ENCODE results near the gene RAB5A.
"Not testable (repeated sequence)": the region's sequence is repeated elsewhere in the genome, so short reads cannot be mapped to it uniquely, and the experiment has no call there.

RAB5A gene

DNA sequence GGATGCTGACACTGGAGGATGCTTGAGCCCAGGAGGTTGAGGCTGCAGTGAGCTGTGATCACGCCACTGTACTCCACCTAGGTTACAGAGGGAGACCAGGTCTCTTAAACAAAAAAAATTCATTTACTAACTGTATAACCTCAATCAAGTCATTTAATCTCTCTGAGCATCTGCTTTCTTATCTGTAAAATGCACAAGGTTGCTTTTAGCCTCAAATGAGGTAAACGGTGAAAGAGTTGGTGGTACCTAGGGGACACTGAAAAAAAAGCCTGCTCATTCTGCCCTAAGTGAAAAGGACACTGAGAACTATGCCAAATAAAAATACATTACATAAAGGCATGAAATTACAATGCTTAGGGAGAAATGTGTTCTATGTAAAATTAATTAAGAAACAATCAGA is 61.7 kb downstream of the RAB5A start:
- no peak for TF ChIP-seq CTCF (IDR thresholded peaks at IDR 0.05; ENCODE audit: insufficient read depth, low read length, missing control alignments)
- H3K4me3 ChIP-seq (ENCODE audit: low read depth, low read length) = no peak overlapping the region
- ChIA-PET POLR2A (no interaction called here), CTCF (no interaction called here)
- no peak for DNase-seq (ENCODE audit: low read depth, low spot score)

DNA sequence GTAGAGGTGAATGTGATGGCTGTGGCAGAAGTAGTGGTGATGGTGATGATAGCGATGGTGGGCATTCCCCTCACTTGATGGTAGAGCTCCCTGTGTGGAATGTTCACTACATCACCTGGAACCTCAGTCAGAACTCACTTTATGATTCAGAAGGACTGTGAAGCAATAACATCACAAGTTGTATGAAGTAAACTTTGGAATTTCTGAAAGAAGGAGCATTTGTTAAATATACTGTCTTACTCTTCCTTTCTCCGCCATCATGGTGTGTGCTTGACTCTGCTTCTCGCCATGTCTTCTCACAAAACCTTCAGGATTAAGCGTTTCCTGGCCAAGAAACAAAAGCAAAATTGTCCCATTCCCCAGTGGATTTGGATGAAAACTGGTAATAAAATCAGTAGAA is 65.3 kb downstream of the RAB5A start, which contains the start of gene PP2D1:
TSS of gene PP2D1 (minus strand) at position 101 of the 400 bp plus-strand sequence. CDS start 192 bp downstream, outside the sequence.
- no peak for TF ChIP-seq CTCF (IDR thresholded peaks at IDR 0.05; ENCODE audit: insufficient read depth, low read length, missing control alignments)
- POLR2A ChIA-PET = no interaction called here
- DNase-seq (ENCODE audit: low read depth, low spot score) = no peak
- CTCF ChIA-PET = no interaction called here
- no peak within 1 kb of the TSS for H3K4me3 ChIP-seq (ENCODE audit: low read depth, low read length)

GRCh38 chr3:20013396-20013795 is 66.5 kb downstream of the RAB5A start:
- ChIA-PET POLR2A (no interaction called here), CTCF (no interaction called here)
- no peak for DNase-seq (ENCODE audit: low read depth, low spot score)
- no peak for TF ChIP-seq CTCF (IDR thresholded peaks at IDR 0.05; ENCODE audit: insufficient read depth, low read length, missing control alignments)
- H3K4me3 ChIP-seq (ENCODE audit: low read depth, low read length) = no peak overlapping the region

- H3K4me3 ChIP-seq (ENCODE audit: low read depth, low read length) = no peak overlapping the region
- DNase-seq (ENCODE audit: low read depth, low spot score) = no peak
- TF ChIP-seq CTCF (IDR thresholded peaks at IDR 0.05; ENCODE audit: insufficient read depth, low read length, missing control alignments) = no peak
- ChIA-PET CTCF (no interaction called here), POLR2A (no interaction called here)
Measured at GRCh38 chr3:20015525-20015924, 68.6 kb downstream of the RAB5A start.

- DNase-seq (ENCODE audit: low read depth, low spot score); CTCF ChIA-PET; H3K4me3 ChIP-seq (ENCODE audit: low read depth, low read length); POLR2A ChIA-PET: not testable (repeated sequence)
Measured at GRCh38 chr3:20016076-20016475, 69.2 kb downstream of the RAB5A start.

DNA sequence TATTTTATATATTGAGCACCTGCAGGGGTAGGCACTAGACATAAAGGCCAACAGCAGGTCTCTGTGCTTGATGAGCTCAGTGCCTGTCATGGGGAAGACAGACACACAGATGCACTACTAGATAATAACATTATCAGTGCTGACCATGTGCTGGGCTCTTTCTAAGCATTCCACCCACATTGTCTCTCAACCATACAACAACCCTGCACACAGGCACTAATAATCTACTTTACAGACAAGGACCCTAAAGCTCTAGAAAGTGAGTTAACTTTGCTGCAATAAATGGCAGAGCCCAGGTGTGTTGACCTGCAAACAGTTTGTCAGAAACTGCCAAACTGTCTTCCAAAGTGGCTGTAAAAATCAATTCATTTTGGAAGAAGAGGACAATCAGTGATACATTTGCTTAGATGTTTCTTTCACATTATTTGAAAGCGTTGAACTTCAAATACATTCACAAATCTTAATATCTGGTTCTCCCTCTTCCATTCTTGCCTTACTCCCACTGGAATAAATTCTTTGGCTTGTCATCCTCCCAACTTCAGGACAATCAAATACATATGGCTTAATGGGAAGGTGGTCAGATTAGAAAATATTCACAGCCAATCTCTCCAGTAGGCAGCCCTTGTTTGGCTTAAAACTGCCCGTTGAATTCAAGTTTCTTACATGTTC is 76.2 kb downstream of the RAB5A start:
- POLR2A ChIA-PET = no interaction called here

More for the DNA sequence above, 76.2 kb downstream of the RAB5A start:
- CTCF ChIA-PET = no interaction called here
- no peak overlapping the region for H3K4me3 ChIP-seq (ENCODE audit: low read depth, low read length)
- no peak for TF ChIP-seq CTCF (IDR thresholded peaks at IDR 0.05; ENCODE audit: insufficient read depth, low read length, missing control alignments)
- DNase-seq (ENCODE audit: low read depth, low spot score) = no peak
